ENCODE results near the gene GNG12. TPM values are rescaled to one million over a fixed set of nuclear protein-coding genes. Genes with fewer than 3 reads are reported as not detected.

Gene GNG12
- total and polyA plus RNA-seq, 2 experiments from 2014 or later: 265 to 309 TPM

DNA sequence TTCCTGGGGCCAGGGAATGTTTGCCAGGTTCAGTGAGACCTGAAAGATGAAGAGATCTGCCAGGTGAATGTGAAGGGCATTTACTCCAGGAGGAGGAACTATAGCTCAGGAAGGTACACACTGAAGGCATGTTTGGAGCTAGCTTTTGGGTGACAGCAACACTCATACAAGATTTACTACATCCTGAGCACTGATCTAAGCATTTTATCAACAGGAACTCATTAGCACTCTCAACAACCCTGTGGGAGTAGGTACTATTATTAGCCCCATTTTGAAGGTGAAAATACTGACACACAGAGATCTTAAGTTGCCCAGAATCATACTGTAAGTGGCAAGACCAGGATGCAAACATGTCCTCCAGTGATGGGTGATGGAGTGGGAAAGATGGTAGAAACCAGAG is 141.6 kb downstream of the GNG12 start:
- no peak overlapping the region for H2AFZ ChIP-seq
- H3K4me2 ChIP-seq (ENCODE audit: unreplicated experiment): no peak overlapping the region
- peaks cover 26% of the 10 kb centered on the region for H3K36me3 ChIP-seq (ENCODE audit: low read depth)
- H3K9me3 ChIP-seq (ENCODE audit: low read depth): no peaks in the 10 kb centered on the region
- no peak for DNase-seq
- no peak overlapping the region for H3K4me3 ChIP-seq
- no peaks in the 10 kb centered on the region for H4K20me1 ChIP-seq (ENCODE audit: insufficient read depth)
- in situ Hi-C loops (cut with MboI): no loop called here
- TF ChIP-seq EZH2phosphoT487 (IDR thresholded peaks at IDR 0.05; ENCODE audit: insufficient read depth, low read depth): no peak
- no peak for TF ChIP-seq EZH2 (IDR thresholded peaks at IDR 0.05; ENCODE audit: insufficient read depth, poor library complexity, severe bottlenecking)
- H3K9ac ChIP-seq: no peak overlapping the region
- H3K9me2 ChIP-seq (ENCODE audit: insufficient read depth): no peaks in the 10 kb centered on the region
- peaks cover 18% of the 10 kb centered on the region for H3K4me1 ChIP-seq (ENCODE audit: insufficient read depth)
- peaks cover 19% of the 10 kb centered on the region for H3K79me2 ChIP-seq (ENCODE audit: insufficient read depth)
- H3F3A ChIP-seq (ENCODE audit: insufficient read depth): peaks cover 68% of the 10 kb centered on the region
- H3K27me3 ChIP-seq (replicated peaks; ENCODE audit: insufficient read depth): no peaks in the 10 kb centered on the region
- H3K27ac ChIP-seq: no peak overlapping the region

DNA sequence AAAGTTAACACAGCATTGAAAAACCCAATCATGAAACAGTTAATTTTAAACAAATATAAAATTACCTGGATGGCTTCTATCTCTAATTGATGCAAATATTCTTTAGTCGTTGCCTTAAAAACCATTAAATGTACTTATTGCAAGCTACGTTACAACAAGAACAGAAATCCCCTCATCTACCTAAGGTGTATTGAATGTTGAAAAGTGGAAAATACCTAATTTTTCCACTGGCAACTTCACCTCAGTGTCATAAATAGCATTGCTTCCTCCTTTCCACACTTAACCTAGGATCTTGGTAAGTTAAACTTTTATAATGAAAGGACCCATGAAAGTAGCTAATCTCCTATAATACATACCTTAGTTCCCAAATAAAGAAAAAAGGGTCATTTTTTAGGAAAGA is 142.9 kb downstream of the GNG12 start:
- H3K79me2 ChIP-seq (ENCODE audit: insufficient read depth): peaks cover 30% of the 10 kb centered on the region
- no peak overlapping the region for H3K4me3 ChIP-seq
- no peak overlapping the region for H3K9ac ChIP-seq
- peaks cover 18% of the 10 kb centered on the region for H3K4me1 ChIP-seq (ENCODE audit: insufficient read depth)
- peak overlapping the region; percentile 97; the same call in 1 of the 2 replicates for H3K27ac ChIP-seq
- H3F3A ChIP-seq (ENCODE audit: insufficient read depth): peaks cover 60% of the 10 kb centered on the region
- TF ChIP-seq EZH2phosphoT487 (IDR thresholded peaks at IDR 0.05; ENCODE audit: insufficient read depth, low read depth) (no peak), EZH2 (IDR thresholded peaks at IDR 0.05; ENCODE audit: insufficient read depth, poor library complexity, severe bottlenecking) (no peak)
- no peaks in the 10 kb centered on the region for H4K20me1 ChIP-seq (ENCODE audit: insufficient read depth)
- DNase-seq: no peak
- in situ Hi-C loops (cut with MboI): no loop called here
- no peaks in the 10 kb centered on the region for H3K9me3 ChIP-seq (ENCODE audit: low read depth)
- WGBS, 2 experiments (ENCODE audit: low coverage in 1 of 2, low lambda C conversion rate in 2 of 2, missing lambda C conversion rate in 2 of 2): 96 to 97% methylated on average over 2 of the region's 2 CpGs
- no peak overlapping the region for H3K4me2 ChIP-seq (ENCODE audit: unreplicated experiment)
- H3K36me3 ChIP-seq (ENCODE audit: low read depth): peaks cover 26% of the 10 kb centered on the region
- no peaks in the 10 kb centered on the region for H3K9me2 ChIP-seq (ENCODE audit: insufficient read depth)
- no peaks in the 10 kb centered on the region for H3K27me3 ChIP-seq (replicated peaks; ENCODE audit: insufficient read depth)
- no peak overlapping the region for H2AFZ ChIP-seq

DNA sequence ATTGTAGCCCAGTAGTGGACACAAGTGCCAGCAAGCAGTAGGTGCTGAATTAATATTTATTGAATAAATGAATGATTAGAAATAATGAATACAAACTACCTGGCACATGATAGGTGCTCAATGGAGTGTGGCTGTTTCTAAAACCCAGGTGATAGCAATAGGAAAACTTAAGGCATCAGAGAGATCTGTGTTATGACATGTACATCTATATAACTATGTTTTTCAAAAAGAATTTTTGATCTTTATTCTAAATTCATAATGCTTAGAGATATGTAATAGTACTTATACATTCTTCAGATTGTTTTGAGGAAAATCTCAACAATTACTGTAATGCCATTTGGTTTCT is 143.3 kb downstream of the GNG12 start:
- Histone ChIP-seq H3K27ac (peak overlapping the region; percentile 97), H3K4me1 (ENCODE audit: insufficient read depth) (peaks cover 18% of the 10 kb centered on the region), H3K4me2 (ENCODE audit: unreplicated experiment) (no peak overlapping the region), H4K20me1 (ENCODE audit: insufficient read depth) (no peaks in the 10 kb centered on the region), H3K9me2 (ENCODE audit: insufficient read depth) (no peaks in the 10 kb centered on the region), H2AFZ (no peak overlapping the region), H3K36me3 (ENCODE audit: low read depth) (peaks cover 26% of the 10 kb centered on the region), H3K9ac (no peak overlapping the region), H3K27me3 (replicated peaks; ENCODE audit: insufficient read depth) (no peaks in the 10 kb centered on the region), H3F3A (ENCODE audit: insufficient read depth) (peaks cover 60% of the 10 kb centered on the region), H3K4me3 (no peak overlapping the region), H3K9me3 (ENCODE audit: low read depth) (no peaks in the 10 kb centered on the region), H3K79me2 (ENCODE audit: insufficient read depth) (peaks cover 33% of the 10 kb centered on the region)
- no peak for DNase-seq
- no peak for TF ChIP-seq EZH2 (IDR thresholded peaks at IDR 0.05; ENCODE audit: insufficient read depth, poor library complexity, severe bottlenecking)
- no peak for TF ChIP-seq EZH2phosphoT487 (IDR thresholded peaks at IDR 0.05; ENCODE audit: insufficient read depth, low read depth)
- in situ Hi-C loops (cut with MboI): no loop called here

DNA sequence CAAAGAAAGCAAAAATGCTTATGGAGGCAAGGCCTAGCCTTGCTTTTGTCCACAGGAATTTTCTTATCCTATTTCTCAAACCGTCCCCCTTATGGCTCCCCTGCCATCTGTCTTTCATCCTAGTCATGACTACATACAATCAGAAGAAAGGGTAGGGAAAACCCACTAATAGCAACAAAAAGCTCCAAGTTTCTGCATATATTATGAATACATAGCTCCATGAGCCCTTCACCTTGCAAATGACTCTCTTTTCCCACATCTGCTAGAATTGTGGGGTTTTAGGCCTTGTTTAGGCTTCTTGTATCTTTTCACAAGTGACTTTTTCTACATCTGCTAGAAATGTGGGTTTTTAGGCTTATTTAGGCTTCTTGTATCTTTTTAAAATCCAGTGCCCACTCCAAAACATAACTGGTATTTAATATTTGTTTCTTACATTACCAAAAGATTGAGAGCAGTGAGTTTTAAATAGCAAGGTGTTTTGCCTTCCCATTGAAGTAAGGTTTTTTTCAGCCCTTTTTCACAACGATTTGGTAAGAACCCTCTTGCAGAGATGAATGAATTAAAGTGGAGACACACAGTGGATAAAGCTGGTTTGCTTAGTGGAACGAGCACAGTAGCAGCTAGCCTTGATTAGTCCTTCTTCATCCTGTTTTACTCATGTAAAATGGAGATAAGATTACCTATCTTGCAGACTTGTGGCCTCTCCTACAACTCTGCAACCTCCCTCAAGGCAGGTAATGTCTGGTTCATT is 143.8 kb downstream of the GNG12 start:
- Histone ChIP-seq H3K9me2 (ENCODE audit: insufficient read depth) (no peaks in the 10 kb centered on the region), H3K9ac (peak overlapping the region; percentile 96; the same call in 1 of the 2 replicates), H3K9me3 (ENCODE audit: low read depth) (no peaks in the 10 kb centered on the region), H3K4me2 (ENCODE audit: unreplicated experiment) (no peak overlapping the region), H2AFZ (no peak overlapping the region), H3K27ac (peak overlapping the region; percentile 97), H3K79me2 (ENCODE audit: insufficient read depth) (peaks cover 33% of the 10 kb centered on the region), H3F3A (ENCODE audit: insufficient read depth) (peaks cover 59% of the 10 kb centered on the region), H3K27me3 (replicated peaks; ENCODE audit: insufficient read depth) (no peaks in the 10 kb centered on the region), H4K20me1 (ENCODE audit: insufficient read depth) (no peaks in the 10 kb centered on the region), H3K36me3 (ENCODE audit: low read depth) (peaks cover 26% of the 10 kb centered on the region), H3K4me3 (no peak overlapping the region), H3K4me1 (ENCODE audit: insufficient read depth) (peaks cover 20% of the 10 kb centered on the region)
- in situ Hi-C loops (cut with MboI): loop anchor here (10.0 kb wide), 2 partner anchors 65 to 125 kb away; no protein-coding TSS in a partner anchor
- WGBS, 2 experiments (ENCODE audit: low coverage in 1 of 2, low lambda C conversion rate in 2 of 2, missing lambda C conversion rate in 2 of 2): 92 to 95% methylated on average over 3 of the region's 3 CpGs
- TF ChIP-seq EZH2 (IDR thresholded peaks at IDR 0.05; ENCODE audit: insufficient read depth, poor library complexity, severe bottlenecking) (no peak), EZH2phosphoT487 (IDR thresholded peaks at IDR 0.05; ENCODE audit: insufficient read depth, low read depth) (no peak)
- DNase-seq: no peak
